Right renal pelvis (tissue), 4 donors: Measurements from ENCODE around the gene KCNQ1. TPM values are rescaled to one million over a fixed set of nuclear protein-coding genes. Genes with fewer than 3 reads are reported as not detected.

Source experiments
- DNase-seq, 4 donors: peaks; one replicate each; pipeline ENCODE4 v3.0.0-alpha.2; 2013; ENCODE audit warnings: low read depth in 4 of 4, low spot score in 3 of 4, missing footprints in 1 of 4
- polyA plus RNA-seq, 4 donors: library from polyadenylated mRNA; unstranded; fragments of 120-200 nt; gene quantifications; one replicate each; pipeline ENCODE4 v1.2.1, GENCODE V29; 2013; ENCODE audit not compliant: insufficient read length in 4 of 4

KCNQ1 gene
- polyA plus RNA-seq, 4 donors, result 9.8 to 13.2 (median 12.0) TPM

DNA sequence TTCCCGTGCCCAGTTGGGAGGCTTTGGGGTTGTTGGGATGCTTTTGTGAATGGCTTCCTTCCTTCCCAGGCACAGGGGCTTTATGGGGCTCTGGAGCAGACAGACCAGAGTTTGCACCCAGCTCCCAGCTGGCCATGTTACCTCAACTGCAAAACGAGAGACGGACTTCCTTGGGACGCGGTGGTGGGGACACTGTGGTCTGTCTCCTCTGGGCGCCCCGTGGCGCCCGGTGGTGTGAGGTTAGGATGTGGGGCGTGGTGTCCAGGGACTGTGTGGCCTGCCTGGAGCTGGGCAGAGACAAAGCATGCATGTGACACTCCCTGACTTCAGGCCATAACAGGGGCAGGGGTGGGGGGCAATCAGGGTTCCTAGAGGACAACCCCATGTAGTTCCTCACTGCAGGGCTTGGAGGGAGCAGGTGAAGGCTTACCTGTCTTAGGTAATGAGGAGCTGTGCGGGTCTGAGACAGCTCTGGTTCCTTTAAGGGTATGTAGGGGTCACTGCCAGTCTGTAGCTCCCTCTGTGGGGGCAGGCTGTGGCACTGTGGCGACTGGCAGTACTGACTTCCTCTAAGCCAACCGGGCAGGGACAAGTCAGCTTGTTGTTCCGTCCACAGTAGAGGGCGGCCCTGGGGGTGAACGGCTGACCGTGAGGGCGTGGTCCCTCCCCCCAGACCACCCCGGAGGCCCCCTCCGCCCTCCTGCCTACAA is 14.4 kb downstream of the KCNQ1 start:
- DNase-seq, result no peak

DNA sequence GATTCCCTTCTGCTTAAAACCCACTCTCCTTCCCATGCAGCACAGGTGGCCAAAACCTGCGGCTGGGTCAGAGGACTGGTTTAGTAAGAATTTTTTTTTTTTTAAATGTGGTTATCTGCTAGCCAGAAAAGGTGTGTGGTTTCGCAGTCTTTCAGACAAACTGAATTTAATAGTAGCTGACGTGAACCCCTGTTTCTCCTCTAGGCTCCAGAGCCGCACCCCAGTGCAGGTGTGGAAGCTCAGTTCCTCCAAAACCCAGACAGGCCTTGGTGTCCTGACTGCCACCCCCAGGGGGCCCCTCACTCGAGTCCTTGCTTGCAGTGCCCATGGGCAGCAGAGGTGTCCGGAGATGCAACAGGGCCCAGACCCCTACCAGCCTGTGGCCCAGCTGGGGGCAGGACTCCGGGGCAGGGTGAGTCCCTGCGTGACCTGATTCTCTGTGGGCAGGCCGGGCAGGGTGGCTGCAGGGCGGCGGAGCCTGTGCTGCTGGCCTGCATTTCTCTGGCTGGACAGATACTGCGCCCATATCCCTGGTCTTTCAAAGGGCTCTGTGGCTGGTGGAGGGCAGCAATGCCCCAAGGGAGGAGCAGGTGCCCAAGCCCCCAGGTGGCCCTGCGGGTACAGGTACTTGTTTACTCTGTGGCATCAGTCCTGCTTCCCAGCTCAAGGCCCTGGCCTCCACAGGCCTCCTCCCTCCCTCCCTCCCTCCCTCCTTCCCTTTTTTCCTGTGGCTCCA is 15.2 kb downstream of the KCNQ1 start:
- no peak for DNase-seq

DNA sequence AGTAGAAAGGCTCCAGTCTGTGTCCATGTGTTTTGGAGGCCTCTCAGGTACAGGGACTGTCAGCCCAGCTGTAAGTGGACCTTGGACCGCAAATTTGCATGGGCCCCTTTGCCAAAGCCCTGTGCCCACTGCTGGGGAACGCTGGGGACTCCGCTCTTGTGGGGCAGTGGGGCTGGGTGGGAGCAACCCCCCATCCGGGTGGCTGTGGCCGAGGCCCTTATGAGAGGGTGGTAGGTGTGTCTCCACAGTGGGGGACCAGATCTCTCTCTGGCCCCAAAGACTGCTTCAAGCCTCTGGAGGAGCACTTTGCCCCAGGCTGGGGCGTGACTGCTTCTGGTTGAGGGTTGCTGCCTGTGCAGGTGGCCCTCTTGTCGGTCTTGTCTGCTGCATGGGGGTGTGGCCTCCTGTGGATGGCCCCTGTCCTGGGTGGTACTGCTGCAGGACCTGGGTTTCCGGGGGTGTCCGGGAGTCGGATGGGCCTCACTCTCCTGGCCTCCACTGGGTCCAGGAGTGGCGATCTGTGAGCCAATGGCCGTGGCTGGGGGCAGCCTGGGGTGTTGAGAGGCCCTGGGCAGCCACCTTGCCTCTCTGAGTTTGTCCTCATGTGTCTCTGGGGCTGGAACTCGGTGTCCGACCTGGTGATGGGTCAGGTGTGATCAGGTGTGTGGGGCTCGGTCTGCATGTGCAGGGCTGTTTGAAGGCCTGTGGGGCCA is 15.9 kb downstream of the KCNQ1 start:
- DNase-seq, result no peak

DNA sequence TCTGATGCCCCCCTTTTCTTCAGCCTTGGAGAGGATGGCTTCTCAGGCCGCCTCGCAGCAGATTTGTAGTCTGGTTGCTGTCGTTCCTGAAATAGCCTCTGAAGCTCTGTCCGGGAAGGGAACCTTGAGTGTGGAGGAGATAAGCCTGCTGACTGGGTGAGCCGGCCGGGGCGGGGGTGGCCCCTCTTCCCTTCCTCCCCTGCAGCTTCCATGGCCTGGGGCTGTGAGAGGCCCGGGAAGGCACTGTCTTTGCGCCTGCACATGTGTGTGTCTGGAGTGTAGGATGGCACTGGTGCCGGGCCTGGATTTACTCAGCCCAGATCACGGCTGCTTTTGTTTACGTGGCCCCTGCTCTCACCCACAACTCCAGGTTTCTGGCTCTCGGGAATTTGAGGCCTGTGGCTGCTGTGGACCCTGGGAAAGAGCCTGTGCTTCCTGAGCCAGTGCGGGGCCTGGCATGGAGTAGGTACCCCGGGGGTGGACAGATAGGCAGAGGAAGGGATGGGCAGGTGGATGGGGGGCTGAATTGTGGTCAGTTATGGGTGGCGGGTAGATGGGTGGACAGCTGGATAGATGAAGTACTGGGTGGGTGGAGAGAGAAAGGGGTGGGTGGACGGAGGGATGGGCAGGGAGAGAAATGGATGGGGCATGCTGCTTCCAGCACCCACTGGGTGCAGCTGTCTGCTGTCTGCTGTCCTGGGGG is 16.6 kb downstream of the KCNQ1 start:
- no peak for DNase-seq

DNA sequence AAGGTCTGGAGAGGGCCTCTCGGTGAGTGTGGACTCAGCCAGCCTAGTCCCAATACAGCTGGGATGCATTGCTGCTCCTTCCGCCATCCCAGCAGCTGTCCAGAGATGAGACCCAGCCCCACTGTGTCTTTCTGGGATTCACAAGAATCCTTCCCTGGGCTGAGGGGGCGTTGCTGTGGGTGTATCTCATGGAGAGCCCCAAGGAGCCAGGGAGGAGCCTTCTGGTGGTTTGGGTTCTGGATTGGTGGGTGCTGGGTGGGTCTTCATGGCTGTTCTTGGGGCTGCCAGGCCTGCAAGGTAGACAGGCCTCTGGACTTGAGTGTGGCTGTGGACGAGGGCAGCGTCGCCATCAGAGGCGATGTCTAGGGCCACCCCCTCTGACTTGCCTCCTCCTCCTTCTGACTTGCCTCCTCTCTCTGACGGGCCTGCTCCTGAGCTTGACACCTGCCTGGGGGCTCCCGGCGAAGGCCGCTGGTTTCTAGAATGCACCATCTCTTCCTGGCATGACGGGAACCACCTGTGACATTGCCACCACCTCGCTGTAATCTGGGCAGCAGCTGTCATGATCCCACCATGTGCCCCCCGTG is 17.2 kb downstream of the KCNQ1 start:
- no peak for DNase-seq

DNA sequence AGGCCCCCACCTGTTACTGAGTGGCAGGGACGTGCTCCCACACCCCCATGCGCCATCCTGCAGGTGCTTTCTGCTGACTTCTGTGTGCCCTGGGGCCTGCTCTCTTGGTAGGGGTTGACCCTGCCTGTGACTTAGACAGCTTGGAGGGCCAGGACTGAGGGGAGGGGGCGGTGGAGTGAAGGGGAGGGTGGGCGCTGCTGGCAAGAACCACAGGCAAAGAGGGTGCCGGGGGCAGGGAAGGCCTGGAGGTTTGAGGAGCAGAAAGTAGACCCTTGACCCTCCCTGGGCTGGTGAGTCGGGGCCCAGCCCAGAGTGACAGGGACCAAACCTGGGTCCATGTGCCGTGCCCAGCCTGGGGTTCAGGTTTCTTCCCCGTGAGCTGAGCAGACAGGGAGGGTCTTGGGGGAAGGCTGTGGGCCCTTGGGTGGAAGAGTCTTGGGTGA is 17.8 kb downstream of the KCNQ1 start:
- DNase-seq, result no peak

DNA sequence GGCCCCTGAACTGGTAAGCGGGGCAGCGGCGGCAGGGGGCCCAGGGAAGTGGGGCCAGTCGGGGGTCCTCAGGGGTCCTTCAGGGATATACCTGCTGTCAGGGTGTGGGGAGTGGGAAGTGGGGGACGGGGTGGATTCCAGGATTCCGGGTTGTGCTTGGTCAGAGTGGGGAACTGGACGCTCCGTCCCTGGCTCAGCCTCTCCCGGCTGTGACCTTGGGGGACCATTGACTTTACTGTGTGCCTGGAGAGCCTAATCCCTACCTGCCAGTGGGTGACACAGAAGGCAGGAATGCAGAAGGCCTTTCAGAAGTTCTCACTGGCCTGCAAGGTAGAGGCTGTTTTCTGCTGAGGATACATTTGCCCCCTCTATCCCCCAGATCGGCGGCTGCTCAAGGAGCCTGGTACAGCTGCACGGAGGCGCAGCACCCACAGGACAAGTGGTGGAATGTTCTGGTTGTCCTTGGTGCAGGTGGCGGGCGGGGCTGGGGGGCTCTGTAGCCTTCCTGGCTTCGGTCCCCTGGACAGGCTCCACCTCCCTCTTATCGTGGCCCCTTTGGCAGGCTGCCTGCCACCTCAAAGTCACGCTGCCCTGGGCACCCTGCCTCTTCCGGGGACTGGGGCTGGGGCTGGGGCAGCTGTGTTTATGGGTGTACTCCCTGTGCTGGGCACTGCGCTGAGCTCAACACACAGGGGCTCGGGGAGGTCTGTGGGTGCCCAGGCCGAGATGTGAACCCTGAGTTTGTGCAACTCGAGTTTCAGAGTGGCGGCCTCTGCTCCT is 18.4 kb downstream of the KCNQ1 start:
- DNase-seq, result no peak

DNA sequence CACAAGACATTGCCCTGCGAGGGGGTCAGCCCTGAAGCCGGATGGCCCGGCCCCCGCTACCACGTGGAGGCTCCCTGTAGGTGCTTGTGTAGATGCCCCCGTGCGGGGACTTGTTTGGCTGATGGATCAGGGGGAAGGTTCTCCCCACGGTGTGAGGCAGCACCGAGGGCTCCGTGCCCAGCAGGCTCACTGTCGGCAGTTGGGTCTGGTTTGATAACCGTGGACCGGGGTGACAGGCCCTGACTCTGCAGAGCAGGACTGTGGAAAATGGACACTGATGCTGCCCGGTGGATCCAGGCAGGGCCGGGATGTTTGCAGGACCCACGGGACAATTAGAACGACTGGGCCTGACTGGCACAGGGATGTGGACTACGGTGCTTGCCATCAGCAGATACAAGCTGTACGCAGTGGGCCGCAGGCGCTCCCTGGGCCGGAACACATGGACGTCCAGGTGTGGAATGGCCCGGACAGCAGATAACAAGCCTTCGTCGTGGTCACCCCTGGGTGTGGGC is 19.0 kb downstream of the KCNQ1 start:
- no peak for DNase-seq

DNA sequence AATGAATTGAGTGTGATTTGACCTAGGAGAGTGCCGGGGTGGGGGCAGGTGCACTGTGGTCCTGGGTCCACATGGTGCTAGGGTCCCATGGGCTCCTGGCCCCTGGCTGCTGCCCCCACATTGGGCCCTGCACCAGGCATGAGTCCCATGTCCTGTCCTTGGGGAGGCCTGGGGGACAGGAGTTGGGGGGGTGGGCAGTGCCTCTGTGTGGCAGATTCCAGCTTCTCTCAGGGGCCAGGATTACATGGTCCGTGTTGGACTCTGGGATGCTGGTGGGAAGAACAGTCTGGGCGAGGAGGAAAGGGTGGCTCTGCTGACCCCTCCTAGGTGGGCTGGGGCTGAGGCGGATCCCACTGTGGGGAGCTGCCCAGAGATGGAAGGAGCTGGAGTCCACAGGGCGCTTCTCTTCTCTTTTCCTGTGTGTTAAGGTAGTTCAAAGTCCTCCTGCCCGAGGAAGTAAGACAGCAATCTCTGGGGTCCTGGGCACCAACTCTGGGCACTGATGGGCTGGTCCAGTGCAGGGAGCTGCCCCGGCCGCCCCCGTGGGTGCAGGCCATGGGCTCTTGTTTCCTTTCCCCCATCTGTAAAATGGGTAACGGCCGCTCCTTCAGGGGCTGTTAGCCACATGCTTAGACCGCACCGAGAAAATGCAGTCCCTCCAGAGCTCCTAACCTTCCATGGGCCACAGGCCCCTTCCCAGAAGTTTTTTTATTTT is 19.8 kb downstream of the KCNQ1 start:
- no peak for DNase-seq

DNA sequence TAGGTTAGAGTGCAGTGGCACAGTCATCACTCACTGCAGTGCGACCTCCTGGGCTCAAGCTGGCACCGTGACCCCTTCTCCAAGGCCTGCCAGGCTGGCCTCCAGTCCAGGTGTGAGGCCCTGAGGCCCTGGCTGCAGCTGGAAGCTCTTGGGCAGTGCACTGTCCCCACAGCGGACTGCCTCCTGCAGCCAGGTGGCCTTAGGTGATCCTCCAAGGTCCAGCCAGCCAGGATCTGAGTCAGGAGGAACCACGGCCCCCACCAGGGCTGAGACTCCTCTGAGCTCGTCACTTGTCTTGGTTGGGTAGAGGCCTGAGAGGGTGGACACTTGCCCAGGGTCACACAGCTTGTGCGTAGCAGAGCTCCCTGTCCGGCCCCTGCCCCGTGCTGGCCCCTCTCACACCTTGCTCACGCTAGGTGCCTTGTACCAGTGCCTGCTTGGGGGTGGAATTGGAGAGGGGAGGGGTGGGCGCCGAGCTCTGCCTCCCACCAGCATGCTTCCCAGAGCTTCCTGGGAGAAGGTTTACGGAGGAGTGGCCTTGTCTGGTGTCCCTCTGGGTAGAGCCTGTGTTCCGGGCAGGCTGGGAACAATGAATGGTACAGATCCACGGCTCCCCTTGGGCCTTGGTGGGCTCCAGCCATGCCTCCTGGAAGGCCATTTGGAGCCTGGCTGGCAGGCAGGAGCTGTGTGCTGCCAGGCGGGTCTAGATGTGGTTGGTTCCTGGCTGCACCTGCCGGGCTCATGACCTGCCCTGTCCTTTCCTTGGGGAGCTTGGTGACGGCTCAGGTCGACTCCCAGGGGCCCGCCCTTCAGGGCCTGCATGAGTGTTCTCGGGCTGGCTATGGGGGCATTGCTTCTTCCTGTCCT is 20.6 kb downstream of the KCNQ1 start:
- DNase-seq, result no peak

DNA sequence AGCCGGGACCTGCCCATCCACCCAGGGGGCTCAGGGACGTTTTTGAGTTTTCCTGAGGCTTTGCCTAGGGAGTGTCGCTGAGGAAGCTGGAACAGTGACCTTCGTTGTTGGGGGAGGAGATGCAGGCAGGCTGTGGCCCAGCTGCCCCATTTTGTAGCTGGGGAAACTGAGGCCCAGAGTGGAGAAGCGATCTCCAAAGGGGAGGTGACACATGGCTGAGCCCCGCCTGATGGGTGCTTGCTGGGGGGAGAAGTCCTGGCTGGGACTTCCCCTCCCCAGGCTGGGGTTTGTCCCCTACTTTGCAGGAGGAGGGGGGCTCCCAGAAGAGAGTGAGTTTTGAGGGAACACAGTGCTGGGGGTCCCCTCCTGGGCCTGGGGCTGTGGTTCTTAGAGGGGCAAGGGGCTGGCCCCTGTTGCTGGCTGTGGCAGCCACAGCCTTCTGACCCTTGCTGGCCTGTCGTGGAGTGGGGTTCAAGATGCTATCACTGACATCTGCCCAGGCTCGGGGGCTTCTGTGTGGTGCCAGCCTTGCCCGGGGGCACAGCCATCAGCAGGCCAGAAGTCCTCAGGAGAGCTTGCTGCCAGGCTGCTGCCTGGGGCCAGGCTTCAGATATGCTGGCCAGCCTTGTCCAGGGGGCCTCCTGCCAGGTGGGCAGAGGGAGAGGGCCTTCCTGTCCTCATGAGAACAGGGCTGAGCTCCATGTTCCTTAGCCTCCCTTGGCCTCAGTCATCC is 21.4 kb downstream of the KCNQ1 start:
- no peak for DNase-seq

DNA sequence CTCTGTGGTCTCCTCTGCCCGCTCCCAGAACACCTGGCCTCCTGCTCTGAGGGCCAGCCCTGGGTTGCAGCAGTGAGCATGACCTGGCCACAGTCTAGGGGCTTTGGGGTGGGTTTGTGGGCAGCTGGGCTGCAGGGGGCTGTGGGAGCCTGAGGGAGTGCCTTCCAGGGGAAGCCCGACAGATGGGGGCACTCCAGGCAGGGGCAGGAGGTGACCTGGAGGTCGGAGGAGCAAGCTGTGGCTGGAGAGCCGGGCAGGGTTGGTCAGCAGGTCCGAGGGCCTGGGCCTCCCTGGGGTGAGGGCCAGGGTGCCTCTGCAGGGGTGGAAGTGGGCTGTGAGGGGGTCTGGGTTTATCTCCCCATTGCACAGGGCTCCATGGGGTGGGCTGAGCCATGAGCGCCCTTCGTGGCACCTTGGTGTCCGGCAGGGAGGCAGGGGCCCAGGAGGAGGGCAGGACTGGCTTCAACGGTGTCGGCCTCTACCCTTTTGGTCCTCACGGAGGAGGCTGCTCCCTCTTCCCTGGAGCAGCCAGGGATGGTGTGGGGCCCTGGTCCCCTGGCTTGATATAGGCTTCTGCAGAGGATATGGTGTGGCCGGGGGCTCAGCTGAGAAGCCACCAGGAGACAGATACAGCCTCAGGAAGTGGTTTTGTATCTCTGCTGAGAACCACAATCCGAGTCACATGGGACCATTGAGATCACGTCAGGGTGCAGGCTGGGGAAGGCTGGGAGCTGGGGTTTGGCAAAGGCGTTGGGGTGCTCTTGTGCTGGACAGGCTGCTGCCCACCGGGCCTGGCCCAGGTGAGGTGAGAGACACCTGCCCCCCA is 22.3 kb downstream of the KCNQ1 start:
- DNase-seq, result no peak

DNA sequence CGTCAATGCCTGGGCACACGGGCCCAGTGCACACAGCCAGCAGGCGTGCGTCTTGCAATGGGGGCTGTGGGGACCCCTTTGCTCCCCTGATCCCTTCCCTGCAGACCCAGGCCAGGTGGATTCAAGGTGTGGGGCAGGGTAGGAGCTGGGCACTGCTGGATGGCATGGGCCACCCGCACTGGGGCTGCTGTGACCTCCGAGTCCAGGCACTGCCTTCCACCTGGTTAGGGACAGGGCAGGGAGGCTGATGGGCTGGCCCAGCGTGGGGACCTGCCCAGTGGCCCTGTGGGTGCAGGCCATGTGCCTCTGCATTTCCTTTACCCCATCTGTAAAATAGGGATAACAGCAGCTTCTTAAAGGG is 22.9 kb downstream of the KCNQ1 start:
- no peak for DNase-seq

DNA sequence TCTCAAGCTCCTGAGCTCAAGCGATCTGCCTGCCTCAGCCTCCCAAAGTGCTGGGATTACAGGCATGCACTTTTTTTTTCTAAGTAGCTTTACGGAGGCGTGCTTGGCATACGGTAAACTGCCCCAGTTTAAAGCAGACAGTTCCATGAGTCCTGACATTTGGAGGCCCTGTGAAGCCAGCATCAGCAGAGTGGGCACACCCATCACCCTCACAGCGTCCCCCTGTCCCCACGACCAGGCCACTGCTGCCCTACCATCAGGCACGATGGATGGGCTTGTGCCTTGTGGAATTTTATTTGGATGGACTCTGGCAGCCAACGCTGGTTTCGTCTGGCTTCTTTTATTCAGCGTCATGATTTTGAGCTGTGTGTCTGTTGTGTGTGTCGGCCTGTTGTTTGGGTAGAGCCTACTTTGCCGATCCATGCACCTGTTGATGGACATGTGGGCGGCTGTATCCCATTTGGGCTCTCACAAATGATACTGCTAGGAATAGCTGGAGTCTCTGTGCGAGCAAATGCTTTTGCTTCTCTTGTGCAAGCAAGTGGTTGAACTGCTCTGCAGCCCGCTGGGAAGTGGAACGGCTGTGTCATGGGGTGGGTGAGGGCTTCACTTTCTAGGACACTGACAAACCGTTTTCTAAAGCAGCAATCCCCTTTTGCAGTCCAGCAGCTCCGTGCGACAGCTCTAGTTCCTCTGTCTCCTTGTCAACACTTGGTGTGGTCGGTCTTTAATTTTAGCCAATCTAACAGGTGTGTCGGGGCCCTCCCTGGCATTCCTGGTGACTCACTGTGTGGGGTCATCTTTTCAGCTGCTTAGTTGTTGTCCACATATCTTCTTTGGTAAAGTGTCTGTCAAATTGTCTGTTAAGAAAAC is 23.8 kb downstream of the KCNQ1 start:
- no peak for DNase-seq

DNA sequence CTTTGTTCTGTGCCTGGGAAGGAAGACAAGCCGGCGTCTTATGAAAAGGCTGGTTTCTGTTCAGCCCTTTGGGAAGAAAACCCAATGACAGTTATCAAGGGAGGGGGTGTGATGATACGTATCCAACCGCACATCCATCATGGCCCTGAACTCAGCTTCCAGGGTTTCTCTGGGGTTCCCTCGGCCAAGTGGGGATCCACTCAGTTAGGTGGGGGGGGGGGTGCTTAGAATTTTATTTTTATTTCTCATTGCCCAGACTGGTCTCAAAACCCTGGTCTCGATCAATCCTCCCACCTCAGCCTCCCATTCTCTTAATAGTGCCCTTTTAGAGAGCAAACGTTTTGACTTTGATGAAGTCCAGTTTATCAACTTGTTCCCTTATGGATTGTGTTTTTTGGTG is 25.7 kb downstream of the KCNQ1 start:
- DNase-seq, result no peak
